ENCODE results near the gene LINGO1. TPM values are rescaled to one million over a fixed set of nuclear protein-coding genes. Genes with fewer than 3 reads are reported as not detected.

The LINGO1 gene
- total RNA-seq, 1 donor = 1.1 TPM

- Histone ChIP-seq H3K27me3 (ENCODE audit: insufficient read depth, low read length) (peaks cover 3% of the 10 kb centered on the region), H4K20me1 (ENCODE audit: insufficient read depth, low read length) (no peaks in the 10 kb centered on the region), H3K9me3 (ENCODE audit: low read depth, low read length) (no peaks in the 10 kb centered on the region), H3K27ac (ENCODE audit: low read depth, low read length) (no peak overlapping the region), H3K79me2 (ENCODE audit: insufficient read depth, low read length) (no peaks in the 10 kb centered on the region), H2AFZ (ENCODE audit: low read length) (no peak overlapping the region), H3K4me3 (ENCODE audit: insufficient read depth, low read length) (no peak overlapping the region), H3K4me1 (ENCODE audit: insufficient read depth, low read length) (no peaks in the 10 kb centered on the region), H3K4me2 (ENCODE audit: insufficient read depth, low read length) (no peak overlapping the region), H3K36me3 (ENCODE audit: insufficient read depth, low read length) (no peaks in the 10 kb centered on the region)
- no peak for TF ChIP-seq CTCF (IDR thresholded peaks at IDR 0.05; ENCODE audit: extremely low read depth, low read depth, low read length)
- no peak for DNase-seq (ENCODE audit: insufficient read length, low spot score, missing footprints)
Measured at GRCh38 chr15:77588126-77588525, 44.6 kb downstream of the LINGO1 start.

GRCh38 chr15:77584691-77585090 lies 48.0 kb downstream of the LINGO1 start:
- no peaks in the 10 kb centered on the region for H3K36me3 ChIP-seq (ENCODE audit: insufficient read depth, low read length)
- DNase-seq (ENCODE audit: insufficient read length, low spot score, missing footprints) = peak; percentile 42
- H2AFZ ChIP-seq (ENCODE audit: low read length) = no peak overlapping the region
- H3K79me2 ChIP-seq (ENCODE audit: insufficient read depth, low read length) = no peaks in the 10 kb centered on the region
- H3K9me3 ChIP-seq (ENCODE audit: low read depth, low read length) = no peaks in the 10 kb centered on the region
- H4K20me1 ChIP-seq (ENCODE audit: insufficient read depth, low read length) = no peaks in the 10 kb centered on the region
- TF ChIP-seq CTCF (IDR thresholded peaks at IDR 0.05; ENCODE audit: extremely low read depth, low read depth, low read length) = no peak
- no peak overlapping the region for H3K27ac ChIP-seq (ENCODE audit: low read depth, low read length)
- H3K4me1 ChIP-seq (ENCODE audit: insufficient read depth, low read length) = no peaks in the 10 kb centered on the region
- H3K27me3 ChIP-seq (ENCODE audit: insufficient read depth, low read length) = peaks cover 5% of the 10 kb centered on the region
- no peak overlapping the region for H3K4me3 ChIP-seq (ENCODE audit: insufficient read depth, low read length)
- no peak overlapping the region for H3K4me2 ChIP-seq (ENCODE audit: insufficient read depth, low read length)

GRCh38 chr15:77584201-77584600 lies 48.5 kb downstream of the LINGO1 start:
- H4K20me1 ChIP-seq (ENCODE audit: insufficient read depth, low read length) = no peaks in the 10 kb centered on the region
- H3K27ac ChIP-seq (ENCODE audit: low read depth, low read length) = no peak overlapping the region
- no peaks in the 10 kb centered on the region for H3K4me1 ChIP-seq (ENCODE audit: insufficient read depth, low read length)
- H3K36me3 ChIP-seq (ENCODE audit: insufficient read depth, low read length) = no peaks in the 10 kb centered on the region
- no peak for TF ChIP-seq CTCF (IDR thresholded peaks at IDR 0.05; ENCODE audit: extremely low read depth, low read depth, low read length)
- no peaks in the 10 kb centered on the region for H3K9me3 ChIP-seq (ENCODE audit: low read depth, low read length)
- no peak overlapping the region for H2AFZ ChIP-seq (ENCODE audit: low read length)
- peaks cover 5% of the 10 kb centered on the region for H3K27me3 ChIP-seq (ENCODE audit: insufficient read depth, low read length)
- no peak overlapping the region for H3K4me3 ChIP-seq (ENCODE audit: insufficient read depth, low read length)
- no peaks in the 10 kb centered on the region for H3K79me2 ChIP-seq (ENCODE audit: insufficient read depth, low read length)
- DNase-seq (ENCODE audit: insufficient read length, low spot score, missing footprints) = peak; percentile 77
- H3K4me2 ChIP-seq (ENCODE audit: insufficient read depth, low read length) = no peak overlapping the region

GRCh38 chr15:77582763-77583162 lies 49.9 kb downstream of the LINGO1 start:
- H3K9me3 ChIP-seq (ENCODE audit: low read depth, low read length) = no peaks in the 10 kb centered on the region
- peaks cover 5% of the 10 kb centered on the region for H3K27me3 ChIP-seq (ENCODE audit: insufficient read depth, low read length)
- H3K4me3 ChIP-seq (ENCODE audit: insufficient read depth, low read length) = no peak overlapping the region
- no peaks in the 10 kb centered on the region for H3K4me1 ChIP-seq (ENCODE audit: insufficient read depth, low read length)
- no peak overlapping the region for H2AFZ ChIP-seq (ENCODE audit: low read length)
- H3K79me2 ChIP-seq (ENCODE audit: insufficient read depth, low read length) = no peaks in the 10 kb centered on the region
- H3K4me2 ChIP-seq (ENCODE audit: insufficient read depth, low read length) = no peak overlapping the region
- no peaks in the 10 kb centered on the region for H3K36me3 ChIP-seq (ENCODE audit: insufficient read depth, low read length)
- H3K27ac ChIP-seq (ENCODE audit: low read depth, low read length) = no peak overlapping the region
- TF ChIP-seq CTCF (IDR thresholded peaks at IDR 0.05; ENCODE audit: extremely low read depth, low read depth, low read length) = no peak
- DNase-seq (ENCODE audit: insufficient read length, low spot score, missing footprints) = peak; percentile 52
- no peaks in the 10 kb centered on the region for H4K20me1 ChIP-seq (ENCODE audit: insufficient read depth, low read length)
